Stimulated activated CD4-positive, alpha-beta T cell treated with anti-CD3 and anti-CD28 coated beads, Interleukin-2, amount 100 ng/mL, for 48 hours (primary cell): ENCODE results near the gene COG5.
"Not testable (repeated sequence)": the region's sequence is repeated elsewhere in the genome, so short reads cannot be mapped to it uniquely, and the experiment has no call there.

Experiments used
- DNase-seq, 2 donors: peaks; one replicate each; pipeline ENCODE4 v3.0.0-alpha.2; 2020

COG5 gene

DNA sequence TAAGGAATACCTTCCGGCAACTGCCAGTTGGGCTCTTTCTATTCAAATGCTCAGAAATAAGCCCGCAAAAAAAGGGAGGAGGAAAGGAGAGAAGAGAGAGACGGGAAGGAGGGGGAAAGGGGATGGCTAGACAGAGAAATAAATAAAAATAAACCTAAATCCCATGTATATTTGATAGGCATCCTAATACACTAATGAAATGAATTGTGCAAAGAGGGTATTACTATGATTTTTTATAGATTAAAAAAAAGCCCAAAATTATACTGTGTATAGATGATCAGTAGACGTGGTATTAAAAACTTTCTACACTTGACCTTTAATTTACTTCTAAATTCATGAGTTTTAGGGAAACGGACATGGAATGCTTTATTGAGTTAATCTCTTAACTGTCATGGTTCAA lies 305.0 kb downstream of the COG5 start:
- DNase-seq: no peak

DNA sequence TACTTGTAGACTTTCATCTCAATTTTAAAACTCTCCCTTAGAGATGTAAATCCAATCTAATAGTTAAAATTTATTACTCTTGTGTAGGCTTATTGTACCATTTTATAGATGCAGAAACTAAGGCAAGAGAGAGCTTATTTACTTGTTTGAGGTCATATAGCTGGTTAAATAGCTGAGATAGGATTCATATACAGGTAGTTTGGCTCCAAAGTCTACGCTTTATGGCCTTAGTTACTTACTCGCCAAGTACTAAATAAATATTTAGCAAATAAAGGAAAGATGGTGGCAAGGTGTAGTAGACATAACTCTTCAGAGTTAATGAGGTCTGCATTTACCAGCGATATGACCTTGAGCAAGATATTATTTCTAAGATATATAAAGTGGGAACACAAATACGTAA lies 308.1 kb downstream of the COG5 start:
- DNase-seq: no peak

DNA sequence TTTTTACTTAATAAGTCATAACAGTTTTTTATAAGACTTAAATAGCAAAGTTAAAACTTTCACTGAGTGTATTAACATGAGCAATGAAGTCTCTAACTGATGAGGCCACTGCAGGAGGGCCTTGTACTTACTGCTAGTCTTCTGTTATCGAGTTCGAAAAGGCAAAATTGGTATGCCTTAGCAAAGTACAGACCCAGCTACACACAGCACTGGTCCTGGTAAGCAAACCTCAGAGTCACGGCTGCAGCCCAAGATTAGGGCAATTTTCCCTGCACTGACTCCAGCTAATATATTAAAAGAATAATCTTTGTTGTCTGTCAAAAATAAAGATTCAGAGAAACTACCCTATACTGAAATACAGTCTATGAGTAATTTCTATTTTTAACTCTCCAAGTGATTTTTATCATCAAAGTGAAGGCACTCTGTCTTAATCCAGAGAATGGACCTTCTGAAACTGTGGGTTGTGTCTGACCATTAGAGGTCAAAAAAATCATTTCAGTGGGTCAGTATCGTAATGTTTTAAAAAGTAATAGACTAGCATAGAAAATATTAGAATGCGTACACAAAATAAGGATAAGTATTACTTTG lies 309.2 kb downstream of the COG5 start:
- DNase-seq: no peak

DNA sequence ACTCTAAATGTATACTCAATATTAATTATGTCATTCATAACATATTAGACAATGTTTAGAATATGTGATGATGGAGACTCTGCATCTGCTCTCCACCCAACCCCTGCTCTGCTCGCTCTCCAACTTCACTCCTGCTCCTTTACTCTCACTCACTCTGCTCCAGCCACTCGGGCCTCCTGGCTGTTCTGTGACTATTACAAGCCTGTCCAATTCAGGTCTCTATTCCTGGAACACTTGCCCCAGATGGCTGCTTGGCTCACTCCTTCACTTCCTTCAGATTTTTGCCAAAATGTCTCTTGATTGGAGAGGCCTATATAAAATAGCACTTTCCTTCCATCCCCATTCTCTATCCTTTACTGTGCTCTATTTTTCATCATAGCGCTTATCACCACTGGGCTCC lies 310.1 kb downstream of the COG5 start:
- no peak for DNase-seq

DNA sequence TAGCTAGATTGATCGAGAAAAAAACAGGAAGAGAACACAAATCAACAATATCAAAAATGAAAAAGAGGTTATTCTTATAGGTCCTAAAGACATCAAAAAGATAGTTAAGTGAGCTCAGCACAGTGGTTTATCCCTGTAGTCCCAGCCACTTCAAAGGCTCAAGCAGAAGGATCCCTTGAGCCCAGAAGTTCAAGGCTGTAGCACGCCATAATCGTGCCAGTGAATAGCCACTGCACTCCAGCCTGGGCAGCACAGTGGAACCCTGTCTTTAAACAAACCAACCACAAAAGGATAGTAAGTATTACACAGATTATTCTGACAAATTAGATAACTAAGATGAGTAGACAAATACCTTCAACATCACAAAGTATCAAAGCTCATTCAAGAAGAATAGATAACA lies 311.8 kb downstream of the COG5 start:
- DNase-seq: no peak

DNA sequence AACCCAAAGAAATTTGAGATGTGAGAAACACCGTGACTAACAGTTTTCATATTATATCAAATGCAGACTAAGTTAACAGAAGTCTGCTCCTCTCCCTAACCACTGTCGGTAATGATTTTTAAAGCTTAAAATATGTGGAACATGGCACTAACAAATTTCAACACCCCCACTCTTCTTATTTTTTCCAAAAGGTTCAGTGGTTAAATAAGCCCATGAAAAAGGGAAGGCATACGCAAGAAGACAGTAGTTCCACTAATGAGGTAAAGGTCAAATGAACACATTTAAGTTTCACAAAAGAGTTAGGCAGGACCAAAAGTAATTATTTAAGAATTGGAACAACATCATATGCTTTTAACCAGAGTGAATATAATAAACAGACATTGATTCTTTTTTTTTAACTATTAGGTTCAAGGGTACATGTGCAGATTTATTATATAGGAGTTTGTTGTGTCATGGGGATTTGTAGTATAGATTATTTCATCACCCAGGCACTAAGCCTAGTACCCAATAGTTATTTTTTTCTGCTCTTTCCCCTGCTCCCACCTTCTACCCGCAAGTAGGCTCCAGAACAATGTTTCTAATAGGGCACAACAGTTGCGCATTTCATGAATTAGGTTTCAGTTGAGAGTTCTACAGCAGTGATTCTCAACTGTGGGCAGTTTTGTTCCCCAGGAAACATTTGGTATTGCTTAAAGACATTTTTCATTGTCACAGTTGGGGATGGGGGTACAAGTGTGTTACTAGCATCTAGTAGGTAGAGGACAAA lies 315.0 kb downstream of the COG5 start:
- no peak for DNase-seq

DNA sequence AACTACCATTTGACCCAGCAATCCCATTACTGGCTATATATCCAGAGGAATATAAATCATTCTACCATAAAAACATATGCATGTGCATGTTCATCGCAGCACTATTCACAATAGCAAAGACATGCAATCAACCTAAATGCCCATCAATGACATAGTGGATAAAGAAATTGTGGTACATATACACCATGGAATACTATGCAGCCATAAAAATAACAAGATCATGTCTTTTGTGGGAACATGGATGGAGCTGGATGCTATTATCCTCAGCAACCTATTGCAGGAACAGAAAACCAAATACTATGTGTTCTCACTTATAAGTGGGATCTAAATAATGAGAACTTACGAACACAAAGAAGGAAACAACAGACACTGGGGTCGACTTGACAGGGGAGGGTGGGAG lies 316.9 kb downstream of the COG5 start:
- DNase-seq: not testable (repeated sequence)

DNA sequence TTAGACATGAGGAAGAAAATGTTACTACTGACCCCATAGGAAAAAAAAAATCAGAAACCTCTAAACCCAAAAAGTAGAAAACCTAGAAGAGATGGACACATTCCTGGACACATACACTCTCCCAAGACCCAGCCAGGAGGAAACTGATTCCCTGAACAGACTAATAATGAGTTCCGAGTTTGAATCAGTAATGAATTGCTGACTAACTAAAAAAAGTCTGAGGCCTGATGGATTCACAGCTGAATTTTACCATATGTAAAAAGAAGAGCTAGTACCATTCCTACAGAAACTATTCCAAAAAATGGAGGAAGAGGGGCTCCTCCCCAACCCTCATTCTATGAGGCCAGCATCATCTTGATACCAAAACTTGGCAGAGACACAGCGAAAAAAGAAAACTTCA lies 319.1 kb downstream of the COG5 start:
- no peak for DNase-seq

DNA sequence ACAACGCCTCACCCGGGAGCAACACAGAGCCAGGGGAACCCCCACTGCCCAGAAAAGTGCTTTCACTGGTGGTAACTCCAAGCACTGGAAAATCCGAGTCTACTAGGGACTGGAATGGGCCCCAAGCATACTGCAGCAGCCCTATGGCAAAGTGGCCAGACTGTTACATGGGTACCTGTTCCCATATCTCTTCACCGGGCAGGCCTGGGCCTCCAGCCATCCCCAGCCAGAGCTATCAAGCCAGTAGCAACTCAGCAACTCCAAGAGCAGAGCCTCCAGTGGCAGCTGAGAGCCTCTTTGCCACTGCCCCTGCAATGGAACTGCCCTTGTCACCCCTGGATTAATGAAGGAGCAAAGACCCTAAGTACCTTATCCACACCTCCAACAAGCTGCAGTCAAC lies 321.5 kb downstream of the COG5 start:
- DNase-seq: no peak

DNA sequence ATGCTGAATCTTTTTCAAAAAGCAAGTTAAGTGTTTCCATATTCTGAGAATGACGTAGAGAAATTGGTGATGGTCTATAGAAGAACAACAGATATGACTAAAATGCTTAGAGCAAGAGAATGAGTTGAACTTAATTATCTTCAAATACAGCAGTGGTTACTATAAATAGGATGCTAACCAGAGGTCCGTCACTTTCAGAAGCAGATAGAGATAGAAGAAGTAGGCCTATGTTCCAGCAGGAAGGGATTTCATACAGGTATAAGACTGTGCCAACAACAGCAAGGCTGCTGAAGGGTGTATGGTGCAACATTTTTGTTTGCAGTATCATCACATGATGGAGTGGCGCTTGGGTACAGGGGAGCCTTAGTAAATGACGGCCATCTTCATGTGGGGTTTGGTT lies 326.3 kb downstream of the COG5 start:
- no peak for DNase-seq

DNA sequence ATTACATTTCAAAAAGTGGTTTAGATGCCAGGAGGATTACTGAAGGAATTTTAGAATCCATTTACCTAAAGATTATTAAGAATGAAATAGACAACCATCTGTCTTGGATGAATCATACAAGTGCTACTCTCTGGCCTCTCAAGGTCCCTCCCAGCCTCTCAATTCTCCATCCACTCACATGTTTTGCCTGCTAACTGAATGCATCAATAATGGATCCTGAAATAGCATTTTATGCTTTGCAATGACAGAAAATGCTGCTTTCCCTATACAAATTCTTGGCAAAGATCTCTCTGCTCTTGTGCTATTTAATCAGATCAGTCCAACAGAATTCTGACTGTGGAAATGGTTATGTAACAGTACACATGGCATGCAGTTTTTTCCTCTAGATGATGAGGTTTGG lies 326.9 kb downstream of the COG5 start:
- no peak for DNase-seq

DNA sequence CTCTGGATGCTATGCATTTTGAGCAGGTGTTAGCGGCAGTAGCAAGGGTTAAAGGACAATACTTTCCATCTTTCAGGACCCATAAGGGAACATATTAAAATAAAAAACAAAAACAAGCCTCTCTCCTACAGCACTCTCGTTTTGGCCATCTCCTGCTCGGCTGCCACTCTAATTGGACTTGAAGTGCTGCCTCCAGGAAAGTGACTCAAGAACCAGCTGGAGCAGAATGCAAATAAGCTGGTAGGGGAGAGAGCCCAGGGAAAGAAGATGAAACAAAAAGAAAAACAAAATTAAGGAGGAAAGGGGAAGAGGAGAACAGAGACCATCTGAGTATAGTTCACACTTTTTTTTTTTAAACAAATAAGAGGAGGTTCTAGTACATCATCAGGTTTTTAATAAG lies 329.3 kb downstream of the COG5 start:
- DNase-seq: no peak

DNA sequence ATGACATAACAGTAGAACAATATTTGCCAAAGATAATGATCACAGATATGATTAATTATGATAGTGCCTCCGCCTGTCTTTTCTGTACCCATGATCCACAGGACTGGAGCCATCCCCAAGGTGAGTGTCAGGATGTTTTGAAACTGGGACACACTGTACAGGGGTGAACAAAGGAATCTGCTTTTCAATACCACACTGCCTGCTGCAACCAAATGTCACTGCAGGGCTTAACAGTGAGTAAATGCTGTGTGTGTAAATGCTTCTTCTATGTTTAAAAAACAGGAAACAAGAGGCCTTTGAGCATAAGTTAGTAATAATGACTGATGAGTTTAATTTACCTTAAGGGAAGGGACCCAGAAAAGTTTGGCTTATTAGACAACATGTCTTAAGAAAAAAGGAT lies 329.7 kb downstream of the COG5 start:
- no peak for DNase-seq

DNA sequence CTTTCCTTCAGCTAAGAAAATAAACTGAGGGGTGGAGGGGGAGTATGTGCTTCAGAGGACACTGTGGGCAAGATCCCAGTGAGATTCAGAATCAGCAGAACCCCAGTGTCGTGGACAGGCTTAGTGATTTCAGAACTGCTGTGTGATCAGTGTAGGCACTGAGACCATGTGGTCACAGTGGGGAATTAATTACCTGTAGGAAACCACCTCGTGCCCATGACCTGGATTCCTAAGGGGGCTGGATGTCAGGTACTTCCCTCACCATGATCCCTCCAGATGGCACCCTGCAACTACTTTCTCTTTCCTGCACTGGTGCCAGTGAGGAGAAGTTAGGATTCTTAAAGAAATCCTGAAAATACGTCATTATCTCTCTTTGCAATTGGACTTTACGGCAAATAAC lies 330.5 kb downstream of the COG5 start:
- DNase-seq: no peak

DNA sequence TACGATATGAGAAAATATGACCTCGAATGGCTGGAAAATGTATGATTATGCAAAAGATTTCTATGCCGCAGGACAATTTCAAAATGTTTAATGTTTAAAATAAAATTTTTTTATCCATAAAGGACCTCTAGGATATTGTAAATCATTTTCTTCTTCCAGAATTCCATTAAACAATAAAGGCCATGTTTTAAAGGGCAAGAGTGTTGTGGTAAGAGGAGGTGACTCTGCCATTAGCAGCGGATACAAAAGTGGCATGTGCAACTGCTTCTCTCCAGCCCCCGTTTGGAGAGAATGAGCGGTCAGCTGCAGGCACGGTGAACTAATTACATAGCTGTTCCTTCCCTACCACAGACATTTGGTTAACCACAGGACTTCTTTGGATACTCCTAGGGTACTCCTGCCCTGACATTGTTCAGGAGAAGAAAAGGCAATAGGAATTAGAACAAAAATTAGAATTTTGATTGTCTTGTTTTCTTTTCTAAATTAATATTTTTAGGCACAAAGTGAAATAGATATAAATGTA lies 331.1 kb downstream of the COG5 start:
- no peak for DNase-seq

DNA sequence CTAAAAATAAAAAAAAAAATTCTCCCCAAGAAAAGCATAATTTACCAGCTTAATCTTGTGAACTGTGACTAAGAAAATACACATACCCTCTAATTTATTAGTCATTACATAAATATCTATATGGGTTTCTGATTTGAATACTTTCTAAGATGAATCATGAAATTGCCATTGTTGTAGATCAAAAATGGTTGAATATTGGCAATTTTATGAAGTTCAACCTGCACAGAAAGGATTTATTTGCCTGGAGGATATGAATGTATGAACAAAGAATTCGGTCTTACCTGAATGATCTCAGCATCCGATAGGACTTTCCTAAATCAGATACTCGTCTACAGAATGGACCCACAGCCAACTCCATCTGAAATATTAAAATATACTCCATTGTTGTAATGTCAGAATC lies 333.4 kb downstream of the COG5 start:
- DNase-seq: no peak

DNA sequence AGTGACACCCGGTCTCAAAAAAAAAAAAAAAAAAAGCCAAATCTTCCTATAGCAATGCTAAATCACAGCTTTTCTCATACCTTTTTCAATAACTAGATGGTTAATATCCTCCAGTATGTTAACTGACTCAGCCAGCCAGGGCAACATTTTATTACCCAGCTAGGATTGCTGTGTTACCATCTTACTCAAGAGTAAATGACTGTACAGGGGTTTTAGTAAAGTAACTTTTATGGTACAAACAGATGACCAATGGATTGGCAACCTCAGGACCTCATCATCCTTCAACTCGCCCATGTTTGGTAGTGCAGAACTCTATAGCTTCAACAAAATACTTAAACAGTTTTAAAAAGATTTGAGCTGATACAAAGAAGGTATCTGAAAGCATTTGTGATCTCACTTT lies 335.4 kb downstream of the COG5 start:
- no peak for DNase-seq

DNA sequence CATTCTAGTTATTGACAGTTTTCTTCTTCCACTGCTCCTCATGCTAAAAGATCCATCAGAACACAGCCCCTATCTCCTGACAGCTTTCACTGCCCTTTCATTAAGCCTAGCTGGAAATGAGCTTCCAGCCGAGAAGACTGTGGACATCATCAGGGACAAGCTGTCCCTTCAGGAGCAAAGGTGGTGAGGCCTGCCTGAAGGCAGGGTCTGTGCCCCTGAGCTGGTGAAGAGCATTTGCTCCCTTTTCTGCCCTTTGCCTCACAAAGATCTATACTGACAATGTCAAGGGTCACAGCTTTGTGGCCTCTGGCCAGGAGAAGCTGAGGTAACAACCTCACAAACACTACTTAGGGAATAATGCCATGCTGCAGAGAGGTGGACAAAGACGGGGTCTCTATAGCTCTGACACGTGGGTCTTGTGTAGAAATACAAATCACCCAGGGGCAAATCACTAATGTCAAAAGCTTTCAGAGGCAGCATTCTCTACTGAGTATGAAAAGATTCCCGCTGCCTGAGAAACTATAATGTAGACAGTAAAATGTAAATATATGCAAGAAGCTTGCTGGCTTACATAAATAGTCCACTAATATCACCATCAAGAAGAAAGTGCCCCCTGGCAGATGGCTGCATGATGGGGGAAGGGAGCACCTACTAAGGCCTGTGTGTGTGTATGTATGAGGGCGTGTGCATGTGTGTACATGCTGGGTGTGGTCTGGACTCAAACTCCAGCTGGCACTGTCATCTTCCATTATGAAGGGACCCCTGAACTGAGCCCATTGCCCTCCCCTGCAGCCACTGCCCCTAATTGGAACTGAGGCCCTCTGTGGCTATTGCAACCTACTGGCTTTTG lies 339.1 kb downstream of the COG5 start:
- DNase-seq: no peak

DNA sequence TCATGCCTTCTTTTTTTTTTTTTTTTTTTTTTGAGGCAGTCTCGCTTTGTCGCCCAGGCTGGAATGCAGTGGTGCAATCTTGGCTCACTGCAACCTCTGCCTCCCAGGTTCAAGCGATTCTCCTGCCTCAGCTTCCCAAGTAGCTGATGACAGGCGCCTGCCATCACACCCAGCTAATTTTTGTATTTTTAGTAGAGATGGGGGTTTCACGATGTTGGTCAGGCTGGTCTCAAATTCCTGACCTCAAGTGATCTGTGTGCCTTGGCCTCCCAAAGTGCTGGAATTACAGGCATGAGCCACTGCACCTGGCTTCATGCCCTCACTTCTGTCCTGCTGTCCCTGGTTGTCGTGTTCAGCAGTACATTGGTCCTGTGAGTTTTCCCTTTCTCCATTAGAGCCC lies 342.9 kb downstream of the COG5 start:
- not testable (repeated sequence) for DNase-seq

DNA sequence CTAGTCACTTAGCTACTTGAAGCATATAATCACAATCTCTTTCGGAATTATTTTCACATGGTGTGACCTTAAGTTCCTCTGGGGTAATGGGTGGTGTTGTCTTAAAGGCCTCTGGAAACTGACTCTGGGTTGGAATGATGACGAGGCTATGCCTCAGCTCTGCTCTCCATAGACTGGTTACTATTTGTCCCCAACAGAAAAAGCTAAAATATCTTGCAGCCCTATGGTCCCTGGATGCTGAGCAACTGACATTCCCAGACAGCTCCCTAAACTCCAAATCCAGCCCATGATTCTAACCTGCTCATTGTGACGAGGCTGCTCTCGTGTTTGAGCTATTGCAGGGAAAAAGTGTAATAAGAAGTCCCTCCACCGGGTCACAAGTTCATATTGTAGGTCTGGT lies 343.4 kb downstream of the COG5 start:
- DNase-seq: no peak

DNA sequence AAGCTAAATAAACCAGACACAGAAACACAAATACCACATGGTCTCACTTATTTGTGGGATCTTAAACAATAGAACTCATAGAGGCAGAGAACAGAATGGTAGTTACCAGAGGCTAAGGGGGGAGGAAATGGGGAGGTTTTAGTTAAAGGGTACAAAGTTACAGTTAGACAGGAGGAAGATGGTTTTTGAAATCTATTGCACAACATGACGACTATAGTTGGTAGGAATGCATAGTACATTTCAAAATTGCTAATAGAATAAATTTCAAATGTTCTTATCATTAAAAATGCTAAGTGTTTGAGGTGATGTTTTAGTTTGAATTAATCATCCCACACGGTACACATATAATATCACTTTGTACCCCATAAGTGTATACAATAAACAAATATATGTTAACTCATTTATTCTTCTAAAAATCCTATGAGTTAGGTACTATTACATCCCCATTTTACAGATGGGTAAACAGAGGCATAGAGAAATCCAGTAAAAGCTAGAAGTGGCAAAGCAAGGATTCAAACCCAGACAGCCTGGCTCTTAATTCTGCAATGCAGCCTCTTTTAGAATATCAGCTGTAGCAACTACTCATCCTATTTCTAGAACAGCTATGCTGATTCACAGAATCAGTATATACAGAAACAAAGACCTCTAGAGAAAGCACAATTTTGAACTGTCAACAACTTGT lies 344.0 kb downstream of the COG5 start:
- no peak for DNase-seq

DNA sequence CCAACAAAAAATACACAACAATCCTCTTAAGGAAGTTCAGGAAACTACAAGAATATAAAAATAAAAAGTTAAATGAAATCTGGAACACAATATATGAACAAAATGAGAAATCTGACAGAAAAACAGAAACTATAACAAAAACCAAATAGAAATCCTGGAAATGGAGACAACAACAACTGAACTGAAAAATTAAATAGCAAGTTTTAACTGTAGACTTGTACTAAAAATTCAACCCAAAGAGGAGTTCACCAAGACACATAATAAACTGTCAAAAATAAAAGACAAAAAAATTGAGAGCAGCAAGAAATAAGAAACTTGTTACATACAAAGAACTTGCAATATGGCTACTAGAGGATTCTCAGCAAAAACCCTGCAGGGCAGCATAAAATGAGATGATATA lies 349.8 kb downstream of the COG5 start:
- DNase-seq: no peak

DNA sequence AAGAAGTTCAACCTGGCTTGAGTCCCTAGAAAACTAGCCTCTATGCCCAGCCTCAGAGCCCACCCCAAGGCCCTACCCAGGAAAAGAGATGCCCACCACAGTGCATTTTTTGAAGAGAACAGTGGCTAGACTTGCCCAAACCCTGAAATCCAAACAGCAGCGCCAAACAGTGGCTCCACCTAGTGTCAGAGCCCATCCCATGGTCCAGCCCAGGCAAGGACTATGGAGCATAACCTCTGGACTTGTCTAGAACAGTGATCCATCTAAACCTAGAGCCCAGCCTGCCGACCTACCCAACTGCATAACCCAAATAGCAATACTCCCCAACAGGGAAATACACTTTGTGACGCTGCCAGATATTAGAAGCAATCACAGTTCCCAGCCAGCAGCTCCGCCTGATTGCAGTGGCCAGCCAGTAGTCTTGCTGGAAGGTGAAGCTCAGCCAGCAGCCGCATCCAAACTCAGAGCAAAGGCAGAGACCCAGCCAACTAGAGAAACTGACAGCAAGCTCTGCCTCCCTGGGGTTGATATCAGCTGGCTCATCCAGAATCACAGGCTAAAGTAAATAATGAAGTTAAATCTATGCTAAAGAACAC lies 350.4 kb downstream of the COG5 start:
- no peak for DNase-seq
